Skin epidermis (tissue), 12 donors: ENCODE data around the gene UGT2B7.
"Not testable (repeated sequence)": the region's sequence is repeated elsewhere in the genome, so short reads cannot be mapped to it uniquely, and the experiment has no call there.

Experiments
- H3K27ac ChIP-seq, 21 experiments: fragments of 200-600 bp; sonication (generic) in 11 of 21; one replicate each; pipeline ENCODE4 v1.5.0; 2020; ENCODE audit warnings: mild to moderate bottlenecking in 3 of 21, inconsistent platforms in 2 of 21, moderate library complexity in 2 of 21
- H3K4me3 ChIP-seq, 7 experiments: fragments of 200-600 bp; sonication (generic) in 2 of 7; one replicate each; pipeline ENCODE4 v1.5.0; 2020; ENCODE audit warnings: inconsistent platforms in 2 of 7, mild to moderate bottlenecking in 2 of 7, moderate library complexity in 1 of 7

UGT2B7 gene

GRCh38 chr4:69075061-69075792 lies 21.0 kb upstream of the UGT2B7 start:
- Histone ChIP-seq H3K27ac (no peak overlapping the region), H3K4me3 (no peak overlapping the region)

- Histone ChIP-seq H3K27ac (no peak overlapping the region), H3K4me3 (no peak overlapping the region)
Observed at GRCh38 chr4:69078852-69079251, 17.4 kb upstream of the UGT2B7 start.

- no peak overlapping the region for H3K4me3 ChIP-seq
Observed at GRCh38 chr4:69088473-69088872, 7.8 kb upstream of the UGT2B7 start.

GRCh38 chr4:69089388-69089787 lies 6.9 kb upstream of the UGT2B7 start:
- Histone ChIP-seq H3K27ac (no peak overlapping the region), H3K4me3 (no peak overlapping the region)

More at GRCh38 chr4:69088473-69088872, 7.8 kb upstream of the UGT2B7 start:
- no peak overlapping the region for H3K27ac ChIP-seq

GRCh38 chr4:69092190-69092589 lies 4.1 kb upstream of the UGT2B7 start:
- Histone ChIP-seq H3K27ac (no peak overlapping the region), H3K4me3 (no peak overlapping the region)

GRCh38 chr4:69092980-69093568 lies 3.2 kb upstream of the UGT2B7 start:
- H3K4me3 ChIP-seq: no peak overlapping the region
- H3K27ac ChIP-seq: no peak overlapping the region

GRCh38 chr4:69093681-69094080 lies 2.6 kb upstream of the UGT2B7 start:
- Histone ChIP-seq H3K4me3 (no peak overlapping the region), H3K27ac (no peak overlapping the region)

- no peak overlapping the region for H3K4me3 ChIP-seq
- no peak overlapping the region for H3K27ac ChIP-seq
Observed at GRCh38 chr4:69095301-69095731, 958 bp upstream of the UGT2B7 start.

GRCh38 chr4:69096810-69097209 lies 536 bp downstream of the UGT2B7 start:
- H3K27ac ChIP-seq: no peak overlapping the region

GRCh38 chr4:69098470-69098869 lies 2.2 kb downstream of the UGT2B7 start:
- H3K4me3 ChIP-seq: no peak overlapping the region
- no peak overlapping the region for H3K27ac ChIP-seq

More at GRCh38 chr4:69096810-69097209, 536 bp downstream of the UGT2B7 start:
- no peak overlapping the region for H3K4me3 ChIP-seq

- H3K4me3 ChIP-seq: no peak overlapping the region
- no peak overlapping the region for H3K27ac ChIP-seq
Observed at GRCh38 chr4:69099910-69100309, 3.6 kb downstream of the UGT2B7 start.

- not testable (repeated sequence) for H3K27ac ChIP-seq, H3K4me3 ChIP-seq
Observed at GRCh38 chr4:69102668-69103067, 6.4 kb downstream of the UGT2B7 start.

- no peak overlapping the region for H3K4me3 ChIP-seq
- no peak overlapping the region for H3K27ac ChIP-seq
Observed at GRCh38 chr4:69104719-69105275, 8.5 kb downstream of the UGT2B7 start.

- H3K27ac ChIP-seq, H3K4me3 ChIP-seq: not testable (repeated sequence)
Observed at GRCh38 chr4:69115151-69115850, 19.0 kb downstream of the UGT2B7 start.

GRCh38 chr4:69115851-69116213 lies 19.6 kb downstream of the UGT2B7 start:
- Histone ChIP-seq H3K27ac (no peak overlapping the region), H3K4me3 (no peak overlapping the region)

GRCh38 chr4:69116645-69117321 lies 20.5 kb downstream of the UGT2B7 start:
- Histone ChIP-seq H3K27ac (no peak overlapping the region), H3K4me3 (no peak overlapping the region)

GRCh38 chr4:69120870-69121269 lies 24.6 kb downstream of the UGT2B7 start:
- no peak overlapping the region for H3K4me3 ChIP-seq

GRCh38 chr4:69122476-69122875 lies 26.2 kb downstream of the UGT2B7 start:
- Histone ChIP-seq H3K27ac (no peak overlapping the region), H3K4me3 (no peak overlapping the region)

More at GRCh38 chr4:69120870-69121269, 24.6 kb downstream of the UGT2B7 start:
- no peak overlapping the region for H3K27ac ChIP-seq

- Histone ChIP-seq H3K4me3 (no peak overlapping the region), H3K27ac (no peak overlapping the region)
Observed at GRCh38 chr4:69124941-69125340, 28.7 kb downstream of the UGT2B7 start.

- Histone ChIP-seq H3K27ac (no peak overlapping the region), H3K4me3 (no peak overlapping the region)
Observed at GRCh38 chr4:69126024-69126423, 29.8 kb downstream of the UGT2B7 start.
